ENCODE measurements around the gene UBD. TPM values are rescaled to one million over a fixed set of nuclear protein-coding genes. Genes with fewer than 3 reads are reported as not detected.

Gene UBD
- total RNA-seq, 1 experiment from 2014 or later, result not detected

DNA sequence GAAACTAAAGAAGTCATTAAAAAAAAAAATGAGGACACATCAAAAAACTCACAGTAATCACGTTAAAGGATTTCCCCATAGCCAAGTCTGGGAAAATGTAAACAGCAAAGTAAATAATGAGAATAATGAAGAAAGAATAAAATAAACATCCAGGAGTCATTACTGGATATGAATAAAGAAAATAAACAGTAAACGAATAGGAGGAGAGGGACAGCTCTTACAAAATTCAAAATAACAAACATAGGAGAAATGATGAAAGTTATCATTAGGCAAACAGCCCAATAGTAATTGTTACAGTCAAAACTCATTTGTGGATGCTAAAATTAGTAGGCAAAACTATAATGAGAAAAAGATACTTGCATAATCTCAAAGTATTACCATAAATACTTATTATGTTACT, 8.0 kb upstream of the UBD start:
- no peak for TF ChIP-seq JUND (IDR thresholded peaks at IDR 0.05)
- no peak for TF ChIP-seq RAD21 (IDR thresholded peaks at IDR 0.05; ENCODE audit: low read depth)
- TF ChIP-seq, protein P1, sequence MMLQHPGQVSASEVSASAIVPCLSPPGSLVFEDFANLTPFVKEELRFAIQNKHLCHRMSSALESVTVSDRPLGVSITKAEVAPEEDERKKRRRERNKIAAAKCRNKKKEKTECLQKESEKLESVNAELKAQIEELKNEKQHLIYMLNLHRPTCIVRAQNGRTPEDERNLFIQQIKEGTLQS (IDR thresholded peaks at IDR 0.05), result no peak
- TF ChIP-seq EZH2 (IDR thresholded peaks at IDR 0.05), result no peak
- TF ChIP-seq POLR2AphosphoS5 (IDR thresholded peaks at IDR 0.05; ENCODE audit: low read depth, low read length), result no peak
- no peak for TF ChIP-seq ZNF274 (IDR thresholded peaks at IDR 0.05; ENCODE audit: low read depth, low read length)
- TF ChIP-seq EZH2phosphoT487 (IDR thresholded peaks at IDR 0.05; ENCODE audit: borderline replicate concordance), result no peak
- TF ChIP-seq POLR2A (IDR thresholded peaks at IDR 0.05; ENCODE audit: borderline replicate concordance, extremely low read depth, insufficient read depth, insufficient read length), result no peak
- TF ChIP-seq CBX3 (IDR thresholded peaks at IDR 0.05; ENCODE audit: low read depth), result no peak
- TF ChIP-seq, protein P2, sequence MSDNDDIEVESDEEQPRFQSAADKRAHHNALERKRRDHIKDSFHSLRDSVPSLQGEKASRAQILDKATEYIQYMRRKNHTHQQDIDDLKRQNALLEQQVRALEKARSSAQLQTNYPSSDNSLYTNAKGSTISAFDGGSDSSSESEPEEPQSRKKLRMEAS (IDR thresholded peaks at IDR 0.05), result no peak
- TF ChIP-seq, protein P3, sequence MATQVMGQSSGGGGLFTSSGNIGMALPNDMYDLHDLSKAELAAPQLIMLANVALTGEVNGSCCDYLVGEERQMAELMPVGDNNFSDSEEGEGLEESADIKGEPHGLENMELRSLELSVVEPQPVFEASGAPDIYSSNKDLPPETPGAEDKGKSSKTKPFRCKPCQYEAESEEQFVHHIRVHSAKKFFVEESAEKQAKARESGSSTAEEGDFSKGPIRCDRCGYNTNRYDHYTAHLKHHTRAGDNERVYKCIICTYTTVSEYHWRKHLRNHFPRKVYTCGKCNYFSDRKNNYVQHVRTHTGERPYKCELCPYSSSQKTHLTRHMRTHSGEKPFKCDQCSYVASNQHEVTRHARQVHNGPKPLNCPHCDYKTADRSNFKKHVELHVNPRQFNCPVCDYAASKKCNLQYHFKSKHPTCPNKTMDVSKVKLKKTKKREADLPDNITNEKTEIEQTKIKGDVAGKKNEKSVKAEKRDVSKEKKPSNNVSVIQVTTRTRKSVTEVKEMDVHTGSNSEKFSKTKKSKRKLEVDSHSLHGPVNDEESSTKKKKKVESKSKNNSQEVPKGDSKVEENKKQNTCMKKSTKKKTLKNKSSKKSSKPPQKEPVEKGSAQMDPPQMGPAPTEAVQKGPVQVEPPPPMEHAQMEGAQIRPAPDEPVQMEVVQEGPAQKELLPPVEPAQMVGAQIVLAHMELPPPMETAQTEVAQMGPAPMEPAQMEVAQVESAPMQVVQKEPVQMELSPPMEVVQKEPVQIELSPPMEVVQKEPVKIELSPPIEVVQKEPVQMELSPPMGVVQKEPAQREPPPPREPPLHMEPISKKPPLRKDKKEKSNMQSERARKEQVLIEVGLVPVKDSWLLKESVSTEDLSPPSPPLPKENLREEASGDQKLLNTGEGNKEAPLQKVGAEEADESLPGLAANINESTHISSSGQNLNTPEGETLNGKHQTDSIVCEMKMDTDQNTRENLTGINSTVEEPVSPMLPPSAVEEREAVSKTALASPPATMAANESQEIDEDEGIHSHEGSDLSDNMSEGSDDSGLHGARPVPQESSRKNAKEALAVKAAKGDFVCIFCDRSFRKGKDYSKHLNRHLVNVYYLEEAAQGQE (IDR thresholded peaks at IDR 0.05; ENCODE audit: low read depth), result no peak
- no peak for TF ChIP-seq TCF7L2 (IDR thresholded peaks at IDR 0.05; ENCODE audit: borderline replicate concordance, extremely low read depth, insufficient read depth, insufficient read length)
- TF ChIP-seq SP1 (IDR thresholded peaks at IDR 0.05; ENCODE audit: low read depth), result no peak
- DNase-seq (ENCODE audit: low read depth, low spot score), result no peak

More for the DNA sequence above, 8.0 kb upstream of the UBD start:
- H3K79me2 ChIP-seq (ENCODE audit: insufficient read depth, low read length), result no peaks in the 10 kb centered on the region
- no peak overlapping the region for H3K9ac ChIP-seq (ENCODE audit: low read length)
- no peaks in the 10 kb centered on the region for H4K20me1 ChIP-seq (ENCODE audit: insufficient read depth)
- H3K4me1 ChIP-seq (ENCODE audit: control insufficient read depth in 1 of 2, insufficient read depth in 2 of 2, low read length in 2 of 2), result no peaks in the 10 kb centered on the region
- CTCF ChIA-PET, result no interaction called here
- H3K36me3 ChIP-seq (ENCODE audit: control insufficient read depth in 1 of 2, insufficient read depth in 2 of 2, low read length in 2 of 2), result no peaks in the 10 kb centered on the region
- no TSS peak for BruUV-seq (replicated peaks)
- no peak overlapping the region for H3K27ac ChIP-seq (ENCODE audit: low read depth, low read length)
- no peak for ATAC-seq
- H2AFZ ChIP-seq (ENCODE audit: low read depth, low read length, poor library complexity, severe bottlenecking), result no peak overlapping the region
- intact Hi-C loops (cut with micrococcal nuclease), result no loop called here
- no peaks in the 10 kb centered on the region for H3K9me3 ChIP-seq (ENCODE audit: control insufficient read depth in 1 of 2, insufficient read depth in 1 of 2, low read depth in 1 of 2, low read length in 2 of 2)
- RAD21 ChIA-PET (ENCODE audit: low non-redundant PET in 1 of 2, low total read pairs in 2 of 2, uncharacterized antibody in 2 of 2, unreplicated experiment in 2 of 2), result no interaction called here
- no peaks in the 10 kb centered on the region for H3K9me2 ChIP-seq (ENCODE audit: insufficient read depth)
- H3K27me3 ChIP-seq (ENCODE audit: insufficient read depth, low read length), result peaks cover 5% of the 10 kb centered on the region
- H3K4me2 ChIP-seq (ENCODE audit: low read length), result no peak overlapping the region
- POLR2A ChIA-PET, result no interaction called here
- no peak overlapping the region for H3K4me3 ChIP-seq (replicated peaks in 1 of 2; ENCODE audit: low read depth in 1 of 2, low read length in 2 of 2)

All from HCT116 (cell line).